ENCODE data around the gene MAP4K1. TPM values are rescaled to one million over a fixed set of nuclear protein-coding genes. Genes with fewer than 3 reads are reported as not detected.

The MAP4K1 gene
- total RNA-seq, 1 donor from 2014 or later: 1.7 TPM

- H3K36me3 ChIP-seq (ENCODE audit: insufficient read depth, low read length): peaks cover 6% of the 10 kb centered on the region
- H3K79me2 ChIP-seq (ENCODE audit: insufficient read depth, low read length): peaks cover 92% of the 10 kb centered on the region
- H3K27ac ChIP-seq (ENCODE audit: low read depth, low read length): peak overlapping the region; percentile 99
- peak overlapping the region; percentile 78 for H3K4me2 ChIP-seq (ENCODE audit: low read length)
- no peak overlapping the region for H2AFZ ChIP-seq (ENCODE audit: low read depth, low read length)
- H3K9ac ChIP-seq (ENCODE audit: low read length): peak overlapping the region; percentile 100
- DNase-seq (ENCODE audit: low read depth): peak; percentile 100
- peak overlapping the region; percentile 22 for H3K4me3 ChIP-seq (ENCODE audit: insufficient read depth, low read depth, low read length)
- no peaks in the 10 kb centered on the region for H3K9me3 Mint-ChIP-seq (ENCODE audit: unreplicated experiment)
- peaks cover 49% of the 10 kb centered on the region for H4K20me1 ChIP-seq (ENCODE audit: insufficient read depth, low read length)
- peaks cover 82% of the 10 kb centered on the region for H3K4me1 Mint-ChIP-seq (ENCODE audit: low read depth, unreplicated experiment)
- H3K9me3 ChIP-seq (ENCODE audit: insufficient read depth, low read depth, low read length): no peaks in the 10 kb centered on the region
- peak overlapping the region; percentile 100 for H3K27ac Mint-ChIP-seq (ENCODE audit: unreplicated experiment)
- TF ChIP-seq EZH2 (IDR thresholded peaks at IDR 0.05; ENCODE audit: insufficient read depth, low read length) (no peak), CTCF (IDR thresholded peaks at IDR 0.05; ENCODE audit: insufficient read depth, low read depth, low read length) (no peak)
- no peaks in the 10 kb centered on the region for H3K27me3 Mint-ChIP-seq (ENCODE audit: low read depth, unreplicated experiment)
- FAIRE-seq: peak; percentile 97
- H3K4me3 Mint-ChIP-seq (ENCODE audit: unreplicated experiment): peak overlapping the region; percentile 73
- H3K36me3 Mint-ChIP-seq (ENCODE audit: low read depth, unreplicated experiment): peaks cover 12% of the 10 kb centered on the region
- H3K4me1 ChIP-seq (ENCODE audit: insufficient read depth, low read length): peaks cover 85% of the 10 kb centered on the region
- no peaks in the 10 kb centered on the region for H3K27me3 ChIP-seq (ENCODE audit: insufficient read depth, low read length)
These were observed 40.9 kb upstream of the MAP4K1 start for GRCh38 chr19:38658462-38659306.

DNA sequence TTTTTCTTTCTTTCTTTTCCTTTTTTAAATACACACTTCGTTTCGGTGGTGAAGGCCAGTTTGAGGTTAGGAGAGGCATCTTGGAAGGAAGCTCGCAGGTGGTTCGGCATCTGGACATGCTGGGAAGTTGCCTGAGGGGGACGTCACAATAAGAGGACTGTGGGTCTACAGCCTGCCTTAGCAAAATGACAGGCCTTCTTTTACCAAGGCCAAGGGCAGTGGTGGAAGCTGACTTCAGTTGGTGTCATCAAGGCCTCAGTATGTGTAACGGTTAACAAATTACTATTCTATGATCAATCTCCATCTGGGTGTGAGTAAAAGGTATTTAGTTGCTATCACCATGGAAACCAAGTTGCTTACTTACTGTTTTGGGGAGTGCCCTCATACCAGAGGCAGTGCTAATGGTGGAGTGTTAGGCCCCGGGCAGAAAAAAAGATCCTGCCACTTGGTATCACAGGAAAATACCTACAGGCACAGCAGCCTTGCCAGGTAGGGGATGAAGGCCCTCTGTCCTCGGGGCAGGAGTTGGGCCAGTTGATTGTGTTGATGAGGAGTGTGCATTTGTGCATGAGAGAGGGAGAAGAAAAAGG, 40.0 kb upstream of the MAP4K1 start:
- peak overlapping the region; percentile 100 for H3K27ac Mint-ChIP-seq (ENCODE audit: unreplicated experiment)
- H3K4me3 Mint-ChIP-seq (ENCODE audit: unreplicated experiment): peak overlapping the region; percentile 73
- peak overlapping the region; percentile 22 for H3K4me3 ChIP-seq (ENCODE audit: insufficient read depth, low read depth, low read length)
- no peak overlapping the region for H2AFZ ChIP-seq (ENCODE audit: low read depth, low read length)
- peaks cover 3% of the 10 kb centered on the region for H3K36me3 ChIP-seq (ENCODE audit: insufficient read depth, low read length)
- peaks cover 81% of the 10 kb centered on the region for H3K4me1 Mint-ChIP-seq (ENCODE audit: low read depth, unreplicated experiment)
- peak overlapping the region; percentile 99 for H3K27ac ChIP-seq (ENCODE audit: low read depth, low read length)
- TF ChIP-seq EZH2 (IDR thresholded peaks at IDR 0.05; ENCODE audit: insufficient read depth, low read length) (no peak), CTCF (IDR thresholded peaks at IDR 0.05; ENCODE audit: insufficient read depth, low read depth, low read length) (no peak)
- no peaks in the 10 kb centered on the region for H3K9me3 Mint-ChIP-seq (ENCODE audit: unreplicated experiment)
- peak overlapping the region; percentile 100 for H3K9ac ChIP-seq (ENCODE audit: low read length)
- no peaks in the 10 kb centered on the region for H3K9me3 ChIP-seq (ENCODE audit: insufficient read depth, low read depth, low read length)
- no peaks in the 10 kb centered on the region for H3K27me3 Mint-ChIP-seq (ENCODE audit: low read depth, unreplicated experiment)
- peaks cover 88% of the 10 kb centered on the region for H3K4me1 ChIP-seq (ENCODE audit: insufficient read depth, low read length)
- DNase-seq (ENCODE audit: low read depth): peak; percentile 95
- no peak for FAIRE-seq
- peak overlapping the region; percentile 78 for H3K4me2 ChIP-seq (ENCODE audit: low read length)
- peaks cover 92% of the 10 kb centered on the region for H3K79me2 ChIP-seq (ENCODE audit: insufficient read depth, low read length)
- H4K20me1 ChIP-seq (ENCODE audit: insufficient read depth, low read length): peaks cover 51% of the 10 kb centered on the region
- no peaks in the 10 kb centered on the region for H3K27me3 ChIP-seq (ENCODE audit: insufficient read depth, low read length)
- H3K36me3 Mint-ChIP-seq (ENCODE audit: low read depth, unreplicated experiment): peaks cover 13% of the 10 kb centered on the region

All from astrocyte (in vitro differentiated cells and primary cell).